ENCODE data around the gene HCN4. TPM values are rescaled to one million over a fixed set of nuclear protein-coding genes. Genes with fewer than 3 reads are reported as not detected.

HCN4 gene
- total and polyA plus RNA-seq, 2 donors (not counting 3 experiments of a cell fraction or from before 2014, with no cell fraction given): 0.01 TPM; not detected in 1

DNA sequence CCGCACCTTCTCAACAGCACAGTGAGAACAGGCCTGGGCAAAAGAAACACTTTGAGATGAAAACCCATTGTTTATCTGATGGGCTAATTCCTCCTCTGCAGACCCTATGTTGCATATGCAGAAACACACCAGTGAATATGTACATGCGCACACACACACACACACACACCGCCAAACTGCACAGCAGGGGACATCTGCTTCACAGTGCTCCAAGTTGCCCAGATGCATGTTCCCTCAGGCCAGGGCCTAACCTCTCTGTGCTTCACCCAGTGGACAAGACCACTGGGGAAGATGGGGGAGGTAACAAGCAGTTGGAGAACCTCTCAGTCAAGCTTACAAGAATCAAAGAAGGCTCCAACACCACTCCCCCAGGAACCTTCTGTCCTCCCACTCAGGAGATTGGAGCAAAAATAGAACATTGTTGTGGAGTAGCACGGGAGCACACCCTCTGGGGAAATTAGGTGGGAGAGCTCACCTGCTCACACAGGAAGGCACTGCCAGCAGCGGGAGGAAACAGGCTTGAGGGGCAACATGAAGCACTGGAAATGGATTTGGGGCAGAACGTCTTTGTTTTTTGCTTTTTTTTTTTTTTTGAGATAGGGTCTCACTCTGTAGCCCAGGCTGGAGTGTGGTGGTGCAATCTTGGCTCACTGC, 13.0 kb downstream of the HCN4 start:
- DNase-seq (ENCODE audit: low read depth, low spot score) (no peak), FAIRE-seq (no peak)
- Histone ChIP-seq H3K36me3 (ENCODE audit: control insufficient read depth in 2 of 2, extremely low read depth in 1 of 2, insufficient read depth in 2 of 2, low read length in 2 of 2) (no peaks in the 10 kb centered on the region), H3K9me1 (replicated peaks; ENCODE audit: control insufficient read depth, extremely low read depth, insufficient read depth, low read length) (no peaks in the 10 kb centered on the region), H3K4me2 (ENCODE audit: insufficient read depth, low read length) (no peak overlapping the region), H3K9ac (replicated peaks; ENCODE audit: extremely low read depth, insufficient read depth, low read length) (no peak overlapping the region), H2AFZ (ENCODE audit: low read depth, low read length) (no peak overlapping the region), H3K4me1 (ENCODE audit: control insufficient read depth, extremely low read depth, insufficient read depth, low read length) (no peaks in the 10 kb centered on the region), H3K79me2 (ENCODE audit: control insufficient read depth, insufficient read depth, low read length) (no peaks in the 10 kb centered on the region), H3K4me3 (replicated peaks in 1 of 3; ENCODE audit: insufficient read depth in 1 of 3, low read depth in 1 of 3, low read length in 3 of 3) (no peak overlapping the region), H3K9me3 (replicated peaks; ENCODE audit: control insufficient read depth, insufficient read depth, low read length) (no peaks in the 10 kb centered on the region), H3K27me3 (ENCODE audit: control insufficient read depth in 2 of 2, insufficient read depth in 2 of 2, low read length in 2 of 2) (no peaks in the 10 kb centered on the region), H3K27ac (ENCODE audit: insufficient read depth, low read depth, low read length) (no peak overlapping the region), H4K20me1 (replicated peaks; ENCODE audit: control insufficient read depth, extremely low read depth, insufficient read depth, low read length) (no peaks in the 10 kb centered on the region)
- POLR2A ChIA-PET: no interaction called here
- intact Hi-C loops (cut with micrococcal nuclease): no loop called here
- no TSS peak for BruUV-seq (replicated peaks)
- TF ChIP-seq JUN (IDR thresholded peaks at IDR 0.05; ENCODE audit: borderline replicate concordance, insufficient read depth, insufficient read length, low read depth) (no peak), EZH2 (IDR thresholded peaks at IDR 0.05; ENCODE audit: borderline replicate concordance, low read depth, low read length, severe bottlenecking) (no peak), FOS (IDR thresholded peaks at IDR 0.05; ENCODE audit: borderline replicate concordance, insufficient read depth, low read length) (no peak)
- TF ChIP-seq, protein P1, sequence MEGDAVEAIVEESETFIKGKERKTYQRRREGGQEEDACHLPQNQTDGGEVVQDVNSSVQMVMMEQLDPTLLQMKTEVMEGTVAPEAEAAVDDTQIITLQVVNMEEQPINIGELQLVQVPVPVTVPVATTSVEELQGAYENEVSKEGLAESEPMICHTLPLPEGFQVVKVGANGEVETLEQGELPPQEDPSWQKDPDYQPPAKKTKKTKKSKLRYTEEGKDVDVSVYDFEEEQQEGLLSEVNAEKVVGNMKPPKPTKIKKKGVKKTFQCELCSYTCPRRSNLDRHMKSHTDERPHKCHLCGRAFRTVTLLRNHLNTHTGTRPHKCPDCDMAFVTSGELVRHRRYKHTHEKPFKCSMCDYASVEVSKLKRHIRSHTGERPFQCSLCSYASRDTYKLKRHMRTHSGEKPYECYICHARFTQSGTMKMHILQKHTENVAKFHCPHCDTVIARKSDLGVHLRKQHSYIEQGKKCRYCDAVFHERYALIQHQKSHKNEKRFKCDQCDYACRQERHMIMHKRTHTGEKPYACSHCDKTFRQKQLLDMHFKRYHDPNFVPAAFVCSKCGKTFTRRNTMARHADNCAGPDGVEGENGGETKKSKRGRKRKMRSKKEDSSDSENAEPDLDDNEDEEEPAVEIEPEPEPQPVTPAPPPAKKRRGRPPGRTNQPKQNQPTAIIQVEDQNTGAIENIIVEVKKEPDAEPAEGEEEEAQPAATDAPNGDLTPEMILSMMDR (IDR thresholded peaks at IDR 0.05; ENCODE audit: extremely low read depth in 1 of 2, insufficient read depth in 1 of 2, low read depth in 1 of 2, low read length in 2 of 2): no peak
- CTCF ChIA-PET: no interaction called here
- dilution Hi-C loops (cut with MboI; ENCODE audit: extremely low pct_ligation_motif_present, low sequenced_read_pairs): no loop called here

DNA sequence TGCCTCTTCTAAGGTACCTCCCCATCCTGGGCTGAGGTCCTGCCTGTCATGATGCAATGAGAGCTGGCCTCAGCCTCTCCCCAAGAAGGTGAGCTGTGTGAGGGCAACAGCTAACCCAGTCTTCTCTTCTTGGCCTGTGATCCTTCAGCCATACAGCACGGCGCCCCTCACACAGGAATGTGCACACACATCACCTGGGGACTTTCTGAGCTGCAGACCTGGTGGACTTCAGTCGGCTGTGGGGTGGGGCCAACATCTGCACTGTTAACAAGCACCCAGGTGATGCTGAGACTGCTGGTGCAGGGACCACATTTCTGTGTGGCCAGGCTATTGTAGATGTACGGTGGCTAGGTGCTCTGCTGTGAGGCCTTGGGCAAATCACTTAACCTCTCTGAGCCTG, 14.5 kb downstream of the HCN4 start:
- Histone ChIP-seq H3K9me1 (replicated peaks; ENCODE audit: control insufficient read depth, extremely low read depth, insufficient read depth, low read length) (no peaks in the 10 kb centered on the region), H3K27me3 (ENCODE audit: control insufficient read depth in 2 of 2, insufficient read depth in 2 of 2, low read length in 2 of 2) (no peaks in the 10 kb centered on the region), H3K79me2 (ENCODE audit: control insufficient read depth, insufficient read depth, low read length) (no peaks in the 10 kb centered on the region), H3K4me2 (ENCODE audit: insufficient read depth, low read length) (no peak overlapping the region), H3K4me3 (replicated peaks in 1 of 3; ENCODE audit: insufficient read depth in 1 of 3, low read depth in 1 of 3, low read length in 3 of 3) (no peak overlapping the region), H3K36me3 (ENCODE audit: control insufficient read depth in 2 of 2, extremely low read depth in 1 of 2, insufficient read depth in 2 of 2, low read length in 2 of 2) (no peaks in the 10 kb centered on the region), H3K27ac (ENCODE audit: insufficient read depth, low read depth, low read length) (no peak overlapping the region), H3K9ac (replicated peaks; ENCODE audit: extremely low read depth, insufficient read depth, low read length) (no peak overlapping the region), H2AFZ (ENCODE audit: low read depth, low read length) (no peak overlapping the region), H3K9me3 (replicated peaks; ENCODE audit: control insufficient read depth, insufficient read depth, low read length) (no peaks in the 10 kb centered on the region), H4K20me1 (replicated peaks; ENCODE audit: control insufficient read depth, extremely low read depth, insufficient read depth, low read length) (no peaks in the 10 kb centered on the region), H3K4me1 (ENCODE audit: control insufficient read depth, extremely low read depth, insufficient read depth, low read length) (no peaks in the 10 kb centered on the region)
- dilution Hi-C loops (cut with MboI; ENCODE audit: extremely low pct_ligation_motif_present, low sequenced_read_pairs): no loop called here
- BruUV-seq (replicated peaks): no TSS peak
- ChIA-PET POLR2A (no interaction called here), CTCF (no interaction called here)
- intact Hi-C loops (cut with micrococcal nuclease): no loop called here
- no peak for TF ChIP-seq JUN (IDR thresholded peaks at IDR 0.05; ENCODE audit: borderline replicate concordance, insufficient read depth, insufficient read length, low read depth)
- TF ChIP-seq, protein P1 (IDR thresholded peaks at IDR 0.05; ENCODE audit: extremely low read depth in 1 of 2, insufficient read depth in 1 of 2, low read depth in 1 of 2, low read length in 2 of 2): no peak
- no peak for TF ChIP-seq GATA2 (IDR thresholded peaks at IDR 0.05; ENCODE audit: insufficient read depth, insufficient read length, low read depth, low read length)
- TF ChIP-seq EZH2 (IDR thresholded peaks at IDR 0.05; ENCODE audit: borderline replicate concordance, low read depth, low read length, severe bottlenecking): no peak
- no peak for TF ChIP-seq POLR2A (IDR thresholded peaks at IDR 0.05; ENCODE audit: low read depth, low read length)
- no peak for FAIRE-seq
- no peak for DNase-seq (ENCODE audit: low read depth, low spot score)

Measured in endothelial cell of umbilical vein (primary cell).